GM21528 (cell line): ENCODE results near the gene CILP.
"Not testable (repeated sequence)": the region's sequence is repeated elsewhere in the genome, so short reads cannot be mapped to it uniquely, and the experiment has no call there.

Experiments
- ATAC-seq: cut with Tn5 transposase; IDR thresholded peaks from one replicate; pipeline ENCODE4 v1.9.1; 2021; ENCODE audit warnings: mild to moderate bottlenecking, moderate library complexity; ENCODE audit not compliant: unreplicated experiment, low FRiP score

Gene CILP

DNA sequence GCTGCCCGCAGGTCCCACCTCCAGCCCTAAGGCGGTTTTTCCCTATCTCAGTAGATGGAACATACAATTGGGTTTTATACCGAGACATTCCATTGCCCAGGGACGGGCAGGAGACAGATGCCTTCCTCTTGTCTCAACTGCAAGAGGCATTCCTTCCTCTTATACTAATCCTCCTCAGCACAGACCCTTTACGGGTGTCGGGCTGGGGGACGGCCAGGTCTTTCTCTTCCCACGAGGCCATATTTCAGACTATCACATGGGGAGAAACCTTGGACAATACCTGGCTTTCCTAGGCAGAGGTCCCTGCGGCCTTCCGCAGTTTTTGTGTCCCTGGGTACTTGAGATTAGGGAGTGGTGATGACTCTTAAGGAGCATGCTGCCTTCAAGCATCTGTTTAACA is 15.6 kb upstream of the CILP start:
- ATAC-seq: not testable (repeated sequence)

DNA sequence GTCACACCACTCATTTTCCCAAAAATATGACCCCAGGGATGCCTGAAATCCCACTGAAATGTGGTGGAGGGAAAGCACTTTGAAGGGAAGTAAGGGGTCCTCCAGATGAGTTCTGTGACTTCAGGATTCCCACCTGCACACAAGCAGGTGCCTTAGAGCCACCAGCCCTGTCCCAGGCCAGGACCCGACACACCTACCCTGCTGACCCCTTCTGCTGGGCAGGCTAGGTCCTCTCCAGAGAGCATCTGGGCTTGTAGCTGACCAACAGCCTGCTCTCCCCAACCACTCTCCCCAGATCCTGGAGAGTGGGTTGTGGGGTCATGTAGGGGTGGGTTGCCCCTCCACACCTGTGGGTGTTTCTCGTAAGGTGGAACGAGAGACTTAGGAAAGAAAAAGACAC is 14.9 kb upstream of the CILP start:
- no peak for ATAC-seq

DNA sequence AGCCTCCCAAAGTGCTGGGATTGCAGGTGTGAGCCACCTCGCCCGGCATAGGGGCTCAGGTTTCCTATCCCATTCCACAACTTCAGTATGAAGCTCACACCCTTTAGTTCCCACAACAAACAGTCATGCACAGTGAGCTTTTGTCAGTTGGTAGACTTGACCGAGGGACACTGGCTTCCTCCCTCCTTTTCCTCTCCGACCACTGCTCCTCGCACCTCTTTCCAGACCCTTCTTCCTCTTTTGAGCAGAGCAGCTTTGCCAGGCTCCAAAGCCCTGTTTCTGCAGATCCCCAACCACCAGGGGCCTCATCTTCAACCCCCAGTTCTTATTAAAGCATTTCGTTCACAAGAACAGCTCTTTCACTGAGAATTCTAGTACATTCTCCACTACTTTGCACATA is 12.7 kb upstream of the CILP start:
- no peak for ATAC-seq

DNA sequence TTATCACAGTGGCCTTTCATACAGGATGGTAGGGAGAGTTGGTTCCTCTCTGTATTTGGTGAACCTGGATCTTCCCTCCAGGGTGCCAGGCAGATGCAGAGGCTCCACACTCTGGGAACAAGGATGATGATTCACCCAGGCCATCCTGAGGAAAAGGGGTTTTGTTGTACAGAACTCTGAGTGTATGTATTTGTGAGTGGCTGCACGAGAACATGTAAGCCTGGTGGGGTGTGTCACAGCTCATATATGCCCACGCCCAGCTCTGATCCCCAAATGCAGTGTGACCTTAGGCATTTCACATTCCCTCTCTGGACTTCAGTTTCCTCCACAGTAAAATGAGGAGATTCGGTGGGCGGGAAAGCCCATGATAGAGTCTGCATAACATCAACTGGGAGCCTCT is 11.6 kb upstream of the CILP start:
- ATAC-seq: no peak

DNA sequence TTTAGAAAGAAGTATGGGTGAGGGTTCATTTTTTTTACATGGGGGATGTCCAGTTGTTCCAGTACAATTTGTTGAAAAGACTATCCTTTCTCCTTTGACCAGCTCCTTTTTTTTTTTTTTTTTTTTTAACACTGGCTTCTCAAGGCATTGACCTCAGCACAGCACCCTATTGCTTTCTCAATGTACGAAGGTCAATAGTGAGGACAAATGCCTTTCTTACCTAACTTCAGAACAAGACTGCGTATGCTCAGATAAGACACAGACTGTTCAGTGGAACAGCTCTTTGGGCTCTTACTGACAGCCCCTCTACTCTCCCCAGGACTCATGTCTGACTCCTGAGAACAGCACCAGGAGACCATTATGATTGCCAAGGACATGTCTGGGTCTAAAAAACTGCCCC is 10.4 kb upstream of the CILP start:
- ATAC-seq: no peak

DNA sequence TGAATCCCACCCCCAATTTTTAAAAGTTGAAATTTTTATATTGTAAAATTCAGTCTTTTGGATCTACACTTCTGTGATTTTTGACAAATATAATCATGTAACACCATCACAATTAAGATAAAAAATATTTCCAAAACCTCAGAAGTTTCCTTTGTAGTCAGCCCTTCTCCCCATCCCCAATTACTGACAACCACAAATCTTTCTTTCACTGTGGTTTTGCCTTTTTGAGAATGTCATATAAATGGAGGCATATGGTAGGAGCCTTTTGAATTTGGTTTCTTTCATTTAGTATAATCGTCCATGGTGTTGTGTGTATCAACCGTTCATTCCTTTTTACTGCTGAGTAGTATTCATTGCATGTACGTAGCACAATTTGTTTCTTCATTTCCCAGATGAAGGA is 7.9 kb upstream of the CILP start:
- no peak for ATAC-seq

DNA sequence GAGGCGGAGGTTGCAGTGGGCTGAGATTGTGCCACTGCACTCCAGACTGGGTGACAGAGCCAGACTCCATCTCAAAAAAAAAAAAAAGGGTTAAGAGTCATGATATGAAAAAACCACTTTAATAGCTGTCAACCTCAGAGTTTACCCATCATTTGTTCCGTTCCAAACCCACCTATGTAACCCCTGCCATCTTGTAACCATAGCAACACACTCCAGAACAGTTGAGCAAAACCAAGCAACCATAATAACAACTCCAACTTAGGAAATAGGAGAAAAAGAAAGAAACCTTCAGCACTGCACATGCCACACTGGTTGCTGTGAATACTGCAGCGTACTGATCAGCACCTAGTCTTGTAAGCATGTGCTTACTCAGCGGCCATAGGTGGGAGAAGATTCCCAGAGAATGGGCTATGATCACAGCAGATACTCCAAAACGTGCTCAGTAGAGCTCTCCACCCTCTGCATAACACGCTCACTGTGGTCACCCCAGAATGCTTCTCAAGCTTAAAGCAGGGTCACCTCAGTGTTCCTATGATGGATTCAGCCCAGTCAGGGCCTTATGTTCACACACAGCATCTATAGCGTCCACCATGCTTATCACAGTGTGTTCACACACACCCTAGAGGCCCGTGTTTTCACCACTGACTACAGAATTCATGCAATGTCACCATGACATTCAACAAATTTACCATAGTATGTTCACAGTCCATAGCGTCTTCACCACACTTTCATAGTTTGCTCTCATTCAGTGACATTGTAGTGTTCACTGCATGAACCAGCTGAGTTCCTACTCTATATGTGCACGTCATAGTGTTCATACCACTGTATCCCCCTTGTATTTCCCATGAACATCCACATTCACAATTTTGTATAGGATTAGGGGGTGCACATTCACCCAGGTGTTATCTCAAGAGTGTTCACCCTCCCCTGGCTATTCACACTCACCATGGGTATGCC is 6.5 kb upstream of the CILP start:
- no peak for ATAC-seq

DNA sequence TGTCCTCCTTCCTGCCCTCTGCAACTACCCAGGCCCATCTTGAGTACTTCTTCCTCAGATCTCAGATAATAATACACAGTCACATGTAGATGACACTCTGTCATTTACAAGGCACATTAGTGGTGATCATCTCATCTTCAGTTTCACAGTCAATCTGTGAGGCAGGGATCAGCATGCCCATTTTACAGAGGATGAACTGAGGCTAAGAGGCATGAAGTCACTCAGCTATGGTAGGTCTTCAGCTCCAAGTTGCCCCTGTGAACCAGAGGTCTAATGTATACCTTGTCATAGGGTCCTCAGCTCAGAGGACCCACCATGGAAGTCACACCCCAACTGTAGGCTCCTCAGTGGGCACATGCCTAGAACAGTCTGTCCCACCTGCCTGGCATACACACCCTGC is 4.2 kb upstream of the CILP start:
- ATAC-seq: no peak

DNA sequence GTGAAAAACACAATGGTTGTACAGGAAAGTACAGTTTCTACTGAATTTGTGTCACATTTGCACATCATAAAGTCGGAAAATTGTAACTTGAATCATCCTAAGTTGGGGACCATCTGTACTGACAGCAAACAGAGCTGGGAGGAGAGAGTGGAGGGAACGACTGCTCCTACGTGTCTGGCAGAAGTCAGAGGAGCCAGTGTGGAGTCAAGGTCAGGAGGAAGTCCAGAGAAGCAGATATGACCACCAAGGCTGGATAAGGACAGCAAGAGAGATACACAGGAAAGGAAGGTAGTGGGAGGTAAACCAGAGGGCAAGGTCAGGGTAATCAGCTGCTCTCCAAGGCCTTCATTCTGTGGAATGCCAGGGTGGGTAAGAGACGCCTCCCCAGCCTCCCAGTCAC is 2.7 kb upstream of the CILP start:
- no peak for ATAC-seq

DNA sequence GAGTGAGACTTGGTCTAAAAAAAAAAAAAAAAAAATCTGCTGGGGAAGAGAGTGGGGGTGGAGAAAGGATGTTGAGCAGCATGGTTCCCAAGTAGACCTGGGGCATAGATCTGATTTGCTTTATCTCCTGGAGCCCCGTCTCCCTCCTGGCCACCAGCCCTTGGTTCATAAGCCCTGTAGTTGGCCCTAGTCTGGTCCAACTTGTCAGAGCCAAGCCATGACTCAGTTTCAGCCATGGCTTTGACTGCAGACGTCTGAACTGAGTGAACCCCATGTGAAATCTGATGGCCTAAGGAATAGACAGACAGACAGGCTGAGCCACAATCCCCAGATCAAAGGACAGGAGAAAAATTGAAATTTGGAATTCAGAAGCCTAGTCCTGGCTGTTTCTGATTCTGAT is 2.0 kb upstream of the CILP start:
- no peak for ATAC-seq

DNA sequence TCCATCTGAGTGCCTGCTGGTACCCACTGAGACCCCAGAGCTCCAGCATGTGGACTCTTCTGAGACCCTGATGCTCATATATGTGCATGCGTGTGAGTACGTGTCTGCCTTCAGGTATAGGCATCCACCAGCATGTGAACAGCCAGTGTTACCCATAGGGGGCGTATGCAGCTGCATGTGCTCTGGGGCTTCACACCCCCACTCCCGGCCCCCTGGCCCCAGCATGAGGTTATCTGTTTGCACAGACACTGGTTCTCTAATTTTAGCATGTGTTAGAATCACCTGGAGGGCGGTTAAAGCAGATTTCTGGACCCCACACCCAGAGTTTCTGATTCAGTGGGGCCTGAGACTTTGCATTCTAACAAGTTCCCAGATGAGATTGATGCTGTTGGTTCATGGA is 824 bp upstream of the CILP start:
- no peak for ATAC-seq

DNA sequence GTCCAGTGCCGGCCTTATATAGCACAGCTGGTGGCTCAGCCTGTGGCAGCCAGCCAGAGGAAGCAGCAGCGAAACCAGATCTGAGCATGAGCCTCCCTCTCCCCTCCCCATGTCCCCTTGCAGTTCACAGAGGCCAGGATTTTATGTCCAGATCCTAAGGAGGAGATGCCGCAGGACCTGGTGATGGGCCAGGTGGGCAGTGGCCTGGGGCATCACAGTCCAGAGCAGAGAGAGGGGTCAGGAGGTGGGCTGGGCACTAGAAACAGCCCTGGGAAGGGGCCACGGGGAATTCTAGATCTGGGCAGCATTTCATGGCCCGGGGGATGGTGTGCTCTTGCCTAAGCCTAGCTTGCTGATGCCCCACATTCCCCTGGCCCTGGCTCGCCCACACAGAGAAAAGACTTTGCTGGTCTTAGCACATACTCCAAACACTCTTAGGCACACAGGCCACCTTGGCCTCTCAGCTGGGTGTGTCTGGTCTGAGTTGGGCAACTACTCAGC is 259 bp upstream of the CILP start:
- no peak for ATAC-seq

DNA sequence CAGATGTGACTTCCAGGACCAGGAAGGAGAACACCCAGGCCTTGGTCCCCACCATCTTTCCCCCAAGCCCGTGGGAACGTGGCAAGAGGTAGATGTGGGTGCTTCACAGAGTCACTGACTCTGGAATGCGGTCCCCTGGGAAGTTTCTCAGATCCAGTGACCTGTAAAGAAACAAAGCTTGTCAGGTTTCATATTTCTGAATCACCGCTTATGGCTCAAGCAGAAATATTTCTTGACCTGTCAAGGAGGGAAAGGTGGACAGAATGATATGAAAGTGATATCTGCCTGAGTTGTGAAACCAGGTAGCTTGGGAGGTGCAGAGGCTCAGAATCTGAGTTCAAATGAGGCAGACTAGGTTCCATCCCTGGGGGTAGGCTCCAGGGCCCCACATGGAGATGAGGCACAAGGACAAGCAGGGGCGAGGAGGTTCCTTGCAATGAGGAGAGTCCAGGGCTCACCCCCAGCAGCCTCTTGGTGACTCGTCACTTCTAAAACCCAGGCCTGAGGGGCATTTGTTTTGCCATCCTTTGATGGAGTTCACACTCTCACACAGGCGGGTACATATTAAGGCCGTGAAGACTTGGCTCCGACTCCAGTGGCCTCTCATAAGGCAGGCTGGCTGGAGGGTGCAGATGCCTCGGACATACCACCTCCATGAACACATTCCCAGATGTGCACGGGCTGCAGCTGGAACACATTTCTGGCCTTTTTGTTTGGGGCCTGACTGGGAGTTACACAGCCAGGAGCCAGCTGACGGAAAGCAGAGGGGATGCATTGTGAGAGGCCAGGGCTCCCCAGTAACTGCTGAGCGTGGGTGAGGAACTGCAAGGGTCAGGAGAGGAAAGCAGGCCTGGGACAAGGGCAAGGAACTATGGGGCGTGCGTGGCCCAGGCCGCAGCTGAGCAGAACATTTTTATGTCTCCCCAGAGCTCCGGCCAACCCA is 1.3 kb downstream of the CILP start:
- ATAC-seq: no peak

DNA sequence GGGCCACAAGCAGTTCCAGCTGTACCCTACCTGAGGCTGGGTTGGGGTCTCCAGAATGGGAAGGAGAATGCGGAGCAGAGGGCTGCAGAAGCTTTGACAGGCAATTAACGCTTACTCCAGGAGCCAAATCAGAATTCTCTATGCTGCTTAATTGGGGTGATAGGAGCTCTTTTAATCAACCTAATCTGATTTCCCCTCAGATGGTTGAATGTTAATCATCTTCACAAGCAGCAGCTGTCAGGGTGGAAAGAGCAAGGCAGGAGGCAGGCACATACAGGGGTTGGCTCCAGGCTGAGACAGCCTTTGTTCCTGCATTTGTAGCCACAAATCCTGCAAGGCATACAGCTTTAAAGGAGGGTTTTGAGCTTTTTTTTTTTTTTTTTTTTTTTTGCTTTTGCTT is 2.6 kb downstream of the CILP start:
- no peak for ATAC-seq

DNA sequence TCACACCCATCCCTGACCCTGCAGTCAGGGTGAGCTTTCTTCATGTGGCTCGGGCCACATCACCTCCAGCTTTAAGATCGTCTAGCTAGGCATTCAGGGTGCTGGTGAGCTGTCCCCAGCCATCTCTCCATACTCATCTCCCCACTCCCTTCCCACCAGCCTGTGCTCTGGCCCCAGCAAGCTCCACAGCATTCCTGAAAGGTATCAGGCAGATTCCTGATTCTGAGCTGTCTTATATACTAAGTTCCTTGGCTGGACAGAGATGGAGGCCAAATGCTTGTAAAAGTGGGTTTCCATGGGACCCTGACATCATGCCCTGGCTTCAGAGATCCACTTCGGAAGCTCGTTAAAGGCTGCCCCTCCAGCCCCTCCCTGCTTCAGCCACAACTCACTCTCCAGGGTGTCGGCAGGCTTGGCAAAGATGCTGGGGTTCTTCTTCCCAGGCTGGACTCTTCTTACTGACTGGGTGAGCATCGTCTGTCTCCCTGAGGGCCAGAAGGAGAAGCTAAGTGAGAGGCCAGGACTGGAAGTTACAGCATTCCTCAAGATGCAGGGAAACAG is 3.9 kb downstream of the CILP start:
- no peak for ATAC-seq

DNA sequence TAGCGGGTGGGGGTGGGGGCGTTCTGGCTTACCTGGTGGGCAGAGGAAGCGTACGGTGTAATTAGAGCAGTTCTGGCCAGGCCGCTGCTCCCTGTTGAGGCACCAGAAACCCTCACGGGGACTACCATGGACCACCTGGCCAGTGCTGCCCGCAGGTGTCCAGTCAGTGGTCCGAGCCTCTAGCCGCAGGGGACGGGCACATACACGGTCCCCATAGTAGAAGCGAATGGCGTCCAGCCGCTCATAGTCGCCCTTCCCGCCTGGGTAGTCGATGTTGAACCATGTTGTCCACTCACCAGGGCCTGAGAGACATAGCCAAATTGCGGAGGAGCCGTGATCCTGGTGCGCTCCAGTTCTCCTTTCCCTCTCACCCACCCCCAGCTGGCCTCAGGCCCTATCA is 4.5 kb downstream of the CILP start:
- no peak for ATAC-seq

DNA sequence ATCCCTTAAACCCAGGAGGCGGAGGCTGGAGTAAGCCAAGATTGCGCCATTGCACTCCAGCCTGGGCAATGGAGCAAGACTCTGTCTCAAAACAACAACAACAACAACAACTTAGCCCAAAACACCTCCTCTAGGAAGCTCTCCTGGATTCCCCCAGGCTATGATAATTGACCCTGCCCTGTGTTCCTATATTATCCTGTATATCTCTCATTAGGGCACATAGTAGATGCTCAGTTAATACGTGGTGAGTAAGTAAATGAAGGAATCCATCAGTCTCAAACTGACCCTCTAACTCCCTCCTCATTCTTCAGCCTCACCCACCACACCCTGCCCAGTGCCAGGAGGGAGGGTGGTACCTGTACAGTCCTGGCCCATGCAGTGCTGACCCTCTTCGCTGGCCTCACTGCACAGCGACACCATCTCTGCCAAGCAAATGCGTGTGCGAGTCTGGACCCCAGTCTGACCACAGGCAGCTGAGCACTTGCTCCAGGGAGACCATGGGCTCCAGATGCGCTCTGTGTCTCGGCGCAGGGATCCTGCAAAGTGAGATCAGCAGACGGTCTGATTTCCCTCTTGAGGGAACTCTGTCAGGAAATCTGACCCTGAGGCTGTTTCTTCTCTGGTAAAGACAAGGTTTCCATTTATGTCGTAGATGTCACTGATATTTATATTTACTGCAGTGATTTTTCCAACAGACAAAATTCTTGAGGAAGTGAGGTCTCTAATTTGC is 6.2 kb downstream of the CILP start:
- no peak for ATAC-seq

DNA sequence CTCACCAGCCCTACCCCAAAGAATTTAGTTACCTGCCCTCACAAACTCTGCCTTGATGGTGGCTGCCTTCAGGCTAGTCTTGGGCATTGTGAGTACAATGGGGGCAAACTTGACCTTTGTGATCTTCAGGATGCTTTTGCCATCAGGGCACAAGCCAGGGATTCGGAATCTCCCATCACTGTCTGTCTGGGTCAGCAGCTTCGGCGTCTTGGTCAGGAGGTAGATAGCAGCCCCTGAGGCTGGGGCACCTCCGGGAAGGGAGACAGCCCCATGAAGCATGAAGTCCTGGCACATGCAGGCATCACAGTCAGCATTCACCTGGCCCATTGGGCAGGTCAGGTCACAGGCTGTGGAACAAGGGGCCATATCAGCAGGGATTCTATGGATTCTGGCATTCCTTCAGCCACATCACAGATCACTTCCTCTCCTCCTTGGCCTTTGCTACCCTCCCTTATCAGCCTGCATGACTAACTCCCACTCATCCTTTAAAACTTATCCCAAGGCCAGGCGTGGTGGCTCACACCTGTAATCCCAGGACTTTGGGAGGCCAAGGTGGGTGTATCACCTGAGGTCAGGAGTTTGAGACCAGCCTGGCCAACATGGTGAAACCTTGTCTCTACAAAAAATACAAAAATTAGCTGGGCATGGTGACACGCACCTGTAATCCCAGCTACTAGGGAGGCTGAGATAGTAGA is 6.9 kb downstream of the CILP start:
- ATAC-seq: no peak

DNA sequence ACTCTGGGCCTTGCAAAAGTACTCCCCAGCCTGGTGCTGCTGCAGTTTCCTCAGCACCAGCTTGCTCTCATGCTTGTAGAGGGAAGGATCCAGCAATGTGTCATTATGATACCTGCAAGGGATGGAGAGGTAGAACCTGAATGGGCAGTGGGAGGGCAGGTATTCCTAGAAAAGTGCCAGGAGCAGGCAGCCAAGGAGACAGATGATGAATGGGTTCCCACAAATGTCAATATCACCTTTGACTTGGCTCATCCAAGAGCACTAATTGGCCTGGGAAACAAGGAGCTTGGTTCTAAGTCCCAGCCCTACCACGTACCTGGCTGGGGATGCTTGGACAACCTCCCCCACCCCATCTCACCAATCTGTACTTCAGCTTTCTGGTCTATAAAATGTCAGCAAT is 9.4 kb downstream of the CILP start:
- no peak for ATAC-seq

DNA sequence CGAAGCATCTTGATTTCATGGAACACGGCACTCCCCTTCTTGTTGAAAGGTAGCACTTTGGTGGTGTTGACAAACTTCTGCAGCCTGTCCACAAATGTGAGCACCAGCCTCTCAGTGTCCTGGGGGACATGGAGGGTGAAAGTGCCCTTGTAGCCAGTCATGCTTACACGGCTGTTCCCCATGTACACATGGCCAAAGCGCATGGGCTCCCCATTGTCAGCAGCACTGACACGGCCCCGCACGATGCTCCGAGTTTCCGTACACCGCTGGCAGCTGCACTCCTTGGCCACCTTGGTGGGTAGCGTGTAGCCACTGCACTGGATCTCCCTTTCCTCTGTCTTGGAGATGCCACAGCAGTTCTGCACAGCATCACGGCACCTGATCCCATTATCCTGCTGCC is 12.7 kb downstream of the CILP start:
- no peak for ATAC-seq
